ENCODE results near the gene ADRM1.

- TF ChIP-seq, protein P1, sequence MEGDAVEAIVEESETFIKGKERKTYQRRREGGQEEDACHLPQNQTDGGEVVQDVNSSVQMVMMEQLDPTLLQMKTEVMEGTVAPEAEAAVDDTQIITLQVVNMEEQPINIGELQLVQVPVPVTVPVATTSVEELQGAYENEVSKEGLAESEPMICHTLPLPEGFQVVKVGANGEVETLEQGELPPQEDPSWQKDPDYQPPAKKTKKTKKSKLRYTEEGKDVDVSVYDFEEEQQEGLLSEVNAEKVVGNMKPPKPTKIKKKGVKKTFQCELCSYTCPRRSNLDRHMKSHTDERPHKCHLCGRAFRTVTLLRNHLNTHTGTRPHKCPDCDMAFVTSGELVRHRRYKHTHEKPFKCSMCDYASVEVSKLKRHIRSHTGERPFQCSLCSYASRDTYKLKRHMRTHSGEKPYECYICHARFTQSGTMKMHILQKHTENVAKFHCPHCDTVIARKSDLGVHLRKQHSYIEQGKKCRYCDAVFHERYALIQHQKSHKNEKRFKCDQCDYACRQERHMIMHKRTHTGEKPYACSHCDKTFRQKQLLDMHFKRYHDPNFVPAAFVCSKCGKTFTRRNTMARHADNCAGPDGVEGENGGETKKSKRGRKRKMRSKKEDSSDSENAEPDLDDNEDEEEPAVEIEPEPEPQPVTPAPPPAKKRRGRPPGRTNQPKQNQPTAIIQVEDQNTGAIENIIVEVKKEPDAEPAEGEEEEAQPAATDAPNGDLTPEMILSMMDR (IDR thresholded peaks at IDR 0.05; ENCODE audit: insufficient read depth, low read depth, low read length) = peak; percentile 74
- TF ChIP-seq EZH2 (IDR thresholded peaks at IDR 0.05; ENCODE audit: insufficient read depth, low read length) = no peak
Measured at GRCh38 chr20:62301773-62302340, 940 bp upstream of the ADRM1 start.

Data from astrocyte (in vitro differentiated cells and primary cell).